Stimulated activated CD4-positive, alpha-beta T cell treated with anti-CD3 and anti-CD28 coated beads, Interleukin-12 subunit alpha, Interleukin-12 subunit beta, amount 100 ng/mL, for 24 hours (primary cell): ENCODE data around the gene LARGE1.

Experiments
- DNase-seq, 2 experiments: peaks; one replicate each; pipeline ENCODE4 v3.0.0-alpha.2; 2020; ENCODE audit warnings: low read depth in 2 of 2

LARGE1 gene

GRCh38 chr22:33247758-33248157 is 672.5 kb downstream of the LARGE1 start:
- DNase-seq = no peak

- DNase-seq = no peak
Observed at GRCh38 chr22:33242078-33242477, 678.2 kb downstream of the LARGE1 start.

GRCh38 chr22:33240888-33241475 is 679.3 kb downstream of the LARGE1 start:
- no peak for DNase-seq

- DNase-seq = no peak
Observed at GRCh38 chr22:33232071-33232470, 688.2 kb downstream of the LARGE1 start.

GRCh38 chr22:33227791-33228190 is 692.5 kb downstream of the LARGE1 start:
- no peak for DNase-seq

- DNase-seq = no peak
Observed at GRCh38 chr22:33224841-33225240, 695.4 kb downstream of the LARGE1 start.
